ENCODE measurements around the gene WDFY1.
"Not testable (repeated sequence)": the region's sequence is repeated elsewhere in the genome, so short reads cannot be mapped to it uniquely, and the experiment has no call there.

WDFY1 gene

GRCh38 chr2:223956300-223956699 is 11.2 kb upstream of the WDFY1 start:
- no peak for DNase-seq

DNA sequence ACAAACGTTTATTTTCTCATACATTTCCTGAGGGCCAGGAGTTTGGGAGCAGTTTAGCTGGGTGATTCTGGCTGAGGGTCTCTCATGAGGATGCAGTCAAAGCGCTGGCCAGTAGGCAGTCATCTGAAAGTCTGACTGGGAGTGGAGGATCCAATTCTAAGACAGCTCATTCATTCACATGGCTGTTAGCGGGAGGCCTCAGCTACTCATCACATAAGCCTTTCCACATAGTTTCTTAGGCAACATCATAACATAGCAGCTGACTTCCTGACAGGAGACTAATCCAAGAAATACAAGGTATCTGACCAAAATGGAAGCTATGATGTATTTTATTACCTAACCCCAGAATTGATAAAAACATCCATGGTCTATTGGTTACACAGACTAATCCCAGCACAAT is 9.3 kb upstream of the WDFY1 start:
- no peak for DNase-seq

DNA sequence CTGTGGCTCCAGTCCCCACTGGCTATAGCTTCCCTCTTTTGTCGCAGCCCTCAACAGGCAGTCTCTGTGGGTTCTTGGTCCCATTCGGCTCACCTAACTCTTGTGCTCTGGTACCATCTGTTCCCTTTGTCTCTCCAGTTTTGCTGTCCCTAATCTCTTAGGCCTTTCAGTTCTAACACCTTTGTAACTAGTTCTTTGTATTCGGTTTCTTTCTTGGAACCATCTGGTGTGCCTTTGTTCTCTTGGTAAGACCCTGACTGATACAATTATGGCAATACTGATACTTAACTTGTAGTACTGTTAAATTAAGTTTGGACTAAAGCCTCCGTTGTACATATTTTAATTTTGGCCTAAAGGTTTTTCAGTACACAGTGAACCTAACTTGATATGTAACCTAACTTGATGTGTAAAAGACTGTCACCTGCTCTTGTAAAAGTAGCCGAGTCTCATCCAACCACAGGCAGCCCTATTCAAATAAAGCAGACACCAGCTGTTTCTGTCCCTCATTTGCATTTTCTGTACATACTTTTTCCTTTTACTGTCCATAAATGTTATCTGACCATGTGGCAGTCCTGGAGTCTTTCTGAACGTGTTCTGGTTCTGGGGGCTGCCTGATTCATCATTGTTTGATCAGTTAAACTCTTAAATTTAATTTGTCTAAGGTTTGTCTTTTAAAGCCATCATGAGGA is 7.3 kb upstream of the WDFY1 start:
- no peak for DNase-seq

GRCh38 chr2:223950448-223951347 is 5.6 kb upstream of the WDFY1 start:
- no peak for DNase-seq

GRCh38 chr2:223949241-223949840 is 4.2 kb upstream of the WDFY1 start:
- no peak for DNase-seq

- no peak for DNase-seq
Observed at GRCh38 chr2:223947711-223948205, 2.6 kb upstream of the WDFY1 start.

- no peak for DNase-seq
Observed at GRCh38 chr2:223945755-223946154, 620 bp upstream of the WDFY1 start.

- no peak for DNase-seq
Observed at GRCh38 chr2:223944166-223944702, 901 bp downstream of the WDFY1 start.

DNA sequence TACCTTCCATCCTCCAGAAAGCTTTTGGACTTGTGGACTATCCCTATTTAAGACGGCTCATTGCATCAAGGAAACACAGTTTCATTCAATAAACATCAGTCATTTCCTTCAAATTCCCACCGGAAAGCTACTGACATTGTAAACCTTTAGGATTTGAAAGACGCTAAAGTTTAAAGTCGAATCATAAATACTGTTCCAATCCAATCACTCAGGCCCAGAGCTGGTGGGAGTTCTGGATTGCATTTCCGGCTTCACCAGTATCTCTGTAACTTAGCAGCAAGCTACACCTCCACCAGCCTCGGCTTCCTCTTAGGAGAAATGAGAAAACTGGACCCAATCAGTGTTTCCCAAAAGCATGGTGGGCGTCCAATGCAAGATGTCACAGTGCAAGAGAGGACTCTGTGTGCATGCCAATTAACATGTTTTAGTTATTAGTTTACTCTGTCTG is 1.6 kb downstream of the WDFY1 start:
- DNase-seq, result no peak

GRCh38 chr2:223943135-223943534 is 2.0 kb downstream of the WDFY1 start:
- no peak for DNase-seq

GRCh38 chr2:223941579-223942277 is 3.4 kb downstream of the WDFY1 start:
- no peak for DNase-seq

DNA sequence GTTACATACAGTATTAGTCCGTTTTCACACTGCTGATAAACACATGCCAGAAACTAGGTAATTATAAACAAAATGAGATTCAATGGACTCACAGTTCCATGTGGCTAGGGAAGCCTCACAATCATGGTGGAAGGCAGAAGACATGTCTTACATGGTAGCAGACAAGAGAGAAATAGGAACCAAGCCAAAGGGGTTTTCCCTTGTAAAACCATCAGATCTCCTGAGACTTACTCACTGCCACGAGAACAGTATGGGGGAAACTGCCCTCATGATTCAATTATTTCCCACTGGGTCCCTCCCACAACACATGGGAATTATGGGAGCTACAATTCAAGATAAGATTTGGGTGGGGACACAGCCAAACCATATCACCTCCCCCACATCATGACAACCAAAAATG is 5.7 kb downstream of the WDFY1 start:
- DNase-seq, result not testable (repeated sequence)

GRCh38 chr2:223937535-223937934 is 7.6 kb downstream of the WDFY1 start:
- DNase-seq, result no peak

- no peak for DNase-seq
Observed at GRCh38 chr2:223936862-223937326, 8.2 kb downstream of the WDFY1 start.

GRCh38 chr2:223935459-223936125 is 9.5 kb downstream of the WDFY1 start:
- DNase-seq, result no peak

DNA sequence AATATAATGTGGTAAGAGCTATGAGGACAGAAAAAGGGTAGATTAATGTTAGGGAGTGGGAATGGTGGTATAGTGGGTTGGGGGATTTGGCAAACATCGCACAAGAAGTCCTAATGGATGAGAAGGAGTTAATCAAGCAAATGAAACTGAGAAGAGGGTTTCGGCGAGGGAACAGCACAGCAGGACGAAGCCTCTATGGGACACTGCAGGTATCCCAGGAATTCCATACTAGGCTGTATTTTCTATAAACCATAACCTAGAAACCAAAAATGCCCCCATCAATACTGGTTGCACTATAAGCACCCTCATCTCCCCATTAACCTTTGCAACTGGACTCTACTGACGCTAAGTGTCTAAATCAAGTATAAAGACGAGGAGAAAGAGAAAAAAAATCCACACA is 10.3 kb downstream of the WDFY1 start:
- DNase-seq, result no peak

- peak; percentile 29 for DNase-seq
Observed at GRCh38 chr2:223932816-223933800, 12.0 kb downstream of the WDFY1 start.

DNA sequence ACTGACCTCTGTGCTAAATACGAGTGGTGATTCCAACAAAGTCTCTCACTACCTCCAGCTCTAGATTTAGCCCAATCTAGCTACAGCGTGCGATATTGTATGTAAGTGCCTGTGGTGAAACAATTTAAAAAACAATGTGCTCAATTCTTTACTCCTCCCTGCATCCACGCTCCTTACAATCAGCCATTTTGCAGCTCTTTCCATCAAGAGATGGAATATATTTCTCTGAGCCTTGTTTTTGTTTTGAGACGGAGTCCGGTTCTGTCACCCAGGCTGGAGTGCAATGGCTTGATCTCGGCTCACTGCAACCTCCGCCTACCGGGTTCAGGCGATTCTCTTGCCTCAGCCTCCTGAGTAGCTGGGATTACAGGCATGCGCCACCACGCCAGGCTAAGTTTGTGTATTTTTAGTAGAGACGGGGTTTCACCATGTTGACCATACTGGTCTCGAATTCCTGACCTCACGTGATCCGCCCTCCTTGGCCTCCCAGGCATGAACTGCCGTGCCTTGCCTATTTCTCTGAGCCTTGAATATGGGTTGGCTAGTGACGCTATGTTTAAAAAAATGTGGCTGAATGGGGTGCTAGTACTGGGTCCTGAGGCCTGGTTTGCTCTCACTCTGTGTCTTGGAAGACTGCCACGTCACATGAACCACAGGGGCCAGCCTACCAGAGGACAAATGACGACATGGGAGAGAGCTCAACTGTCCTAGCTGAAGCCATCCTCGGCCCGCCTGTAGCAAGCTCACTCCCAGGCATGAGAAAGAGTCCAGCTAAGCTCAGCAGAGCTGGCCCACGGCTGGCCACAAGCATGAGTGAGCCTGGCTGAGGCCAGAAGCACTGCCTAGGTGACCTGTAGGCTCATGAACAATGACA is 14.8 kb downstream of the WDFY1 start:
- peak; percentile 86 for DNase-seq

DNA sequence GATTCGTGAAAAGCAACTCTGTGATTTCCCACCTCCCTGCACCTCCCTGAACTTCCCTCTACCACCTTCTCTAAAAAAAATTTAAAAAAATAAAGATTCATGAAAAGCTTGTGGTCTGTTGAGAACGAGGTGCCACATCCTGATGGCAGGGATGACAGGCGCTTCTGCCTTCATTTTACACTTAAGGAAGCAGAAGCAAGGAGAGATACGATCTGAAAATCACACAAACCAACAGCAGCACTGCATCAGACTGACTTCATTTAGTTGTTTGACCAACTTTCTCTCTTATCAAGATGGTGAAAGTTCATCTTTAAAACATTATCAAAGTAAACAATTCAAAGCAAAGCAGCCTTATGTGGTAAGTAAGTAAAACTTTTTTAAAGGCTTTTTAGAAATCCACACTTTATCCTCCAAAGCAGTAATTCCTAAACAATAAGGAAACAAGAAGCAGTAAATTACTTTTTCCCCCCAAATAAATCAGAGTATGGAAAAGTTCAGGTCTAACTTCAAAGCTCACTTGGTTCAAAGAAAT is 15.5 kb downstream of the WDFY1 start:
- no peak for DNase-seq
